ENCODE results near the gene ANKRD16. TPM values are rescaled to one million over a fixed set of nuclear protein-coding genes. Genes with fewer than 3 reads are reported as not detected.

The ANKRD16 gene
- total and polyA plus RNA-seq, 2 experiments from 2014 or later = 6.4 to 16.1 TPM

- Histone ChIP-seq H2AFZ (no peak overlapping the region), H3K9me2 (ENCODE audit: insufficient read depth) (no peaks in the 10 kb centered on the region), H3K36me3 (ENCODE audit: insufficient read depth) (no peaks in the 10 kb centered on the region), H4K20me1 (replicated peaks; ENCODE audit: insufficient read depth) (no peaks in the 10 kb centered on the region), H3K4me1 (ENCODE audit: insufficient read depth) (no peaks in the 10 kb centered on the region), H3K27me3 (ENCODE audit: insufficient read depth) (no peaks in the 10 kb centered on the region), H3K79me2 (replicated peaks; ENCODE audit: insufficient read depth) (no peaks in the 10 kb centered on the region), H3K4me3 (no peak overlapping the region), H3K27ac (ENCODE audit: low read depth) (no peak overlapping the region), H3F3A (replicated peaks; ENCODE audit: low read depth) (no peaks in the 10 kb centered on the region), H3K4me2 (no peak overlapping the region)
- no peaks in the 10 kb centered on the region for H3K4me1 Mint-ChIP-seq
- H3K4me3 Mint-ChIP-seq = no peak overlapping the region
- H3K36me3 Mint-ChIP-seq (ENCODE audit: low read depth) = no peaks in the 10 kb centered on the region
- peaks cover 2% of the 10 kb centered on the region for H3K27me3 Mint-ChIP-seq (ENCODE audit: insufficient read depth, low read depth, poor library complexity)
- H3K9me3 Mint-ChIP-seq = no peaks in the 10 kb centered on the region
- TF ChIP-seq CTCF (conservative IDR thresholded peaks at IDR 0.05; ENCODE audit: low read depth in 2 of 2) = no peak
- no peak for TF ChIP-seq ZNF114 (CRISPR knock-in tag; IDR thresholded peaks at IDR 0.05)
- no peak for TF ChIP-seq ZNF462 (CRISPR knock-in tag; IDR thresholded peaks at IDR 0.05)
- TF ChIP-seq ZNF331 (CRISPR knock-in tag; IDR thresholded peaks at IDR 0.05; ENCODE audit: low read depth) = no peak
- no peak for TF ChIP-seq EZH2 (IDR thresholded peaks at IDR 0.05; ENCODE audit: low read depth, unreplicated experiment)
- TF ChIP-seq NANOG (IDR thresholded peaks at IDR 0.05; ENCODE audit: borderline replicate concordance) = no peak
- no peak for TF ChIP-seq CREB1 (CRISPR knock-in tag; IDR thresholded peaks at IDR 0.05; ENCODE audit: low read depth)
- no peak for TF ChIP-seq REST (IDR thresholded peaks at IDR 0.05; ENCODE audit: unreplicated experiment)
- no peak for TF ChIP-seq STAT1 (IDR thresholded peaks at IDR 0.05; ENCODE audit: unreplicated experiment)
- no peak for TF ChIP-seq JUNB (IDR thresholded peaks at IDR 0.05; ENCODE audit: unreplicated experiment)
- no peak for TF ChIP-seq POLR2AphosphoS5 (IDR thresholded peaks at IDR 0.05; ENCODE audit: low read depth)
- TF ChIP-seq EZH2phosphoT487 (IDR thresholded peaks at IDR 0.05; ENCODE audit: unreplicated experiment) = no peak
- TF ChIP-seq ETS1 (IDR thresholded peaks at IDR 0.05) = no peak
- no peak overlapping the region for H3K27ac Mint-ChIP-seq
- DNase-seq (ENCODE audit: low spot score) (no peak), ATAC-seq (no peak; the same call in 2 of the 3 replicates)
Observed at GRCh38 chr10:5832946-5833345, 56.7 kb downstream of the ANKRD16 start.

Measured in GM23338 (cell line).